K562 (cell line): ENCODE results near the gene GLCCI1. TPM values are rescaled to one million over a fixed set of nuclear protein-coding genes. Genes with fewer than 3 reads are reported as not detected.
A peak's percentile ranks its signal among the peaks of the same experiment; 100 is the strongest.

Source experiments
- ATAC-seq: fragments of 200-7000 bp; cut with Tn5 transposase; 3 replicates; pipeline ENCODE4 v1.9.1; 2020; ENCODE audit warnings: moderate library complexity
- BruUV-seq: library from RNA; stranded (reverse); fragments of 400-500 nt; replicated peaks from 2 replicates; lab custom pipeline; 2021; lab: Mats Ljungman, UMichigan
- CTCF ChIA-PET: fragments of 300-600 bp; formaldehyde crosslinking; extraction: SDS; loops from one replicate; lab custom pipeline; 2021; ENCODE audit warnings: low intra/inter-chr PET ratio; lab: Yijun Ruan, JAX
- POLR2A ChIA-PET: fragments of 300-600, 350-650 bp; sonication (Branson Sonifier 250); formaldehyde crosslinking; extraction: SDS; loops from one replicate; lab custom pipeline; 2021; ENCODE audit warnings: antibody characterized with exemption, inconsistent platforms; lab: Yijun Ruan, JAX
- DNase-seq, 4 experiments: peaks; one replicate each; pipeline versions ENCODE4 v3.0.0 to v3.0.0-alpha.2; 2011 to 2018; ENCODE audit warnings: low spot score in 3 of 4, mixed read lengths in 3 of 4; ENCODE audit errors: extremely low read depth in 1 of 4
- FAIRE-seq: peaks from 2 replicates; lab custom pipeline; 2011; peaks lifted over from hg19 to GRCh38; lab: Jason Lieb, UNC
- H2AFZ ChIP-seq: 2 replicates; pipeline ENCODE4 v1.6.0; 2011; ENCODE audit warnings: low read depth, low read length, control low read depth, inconsistent platforms
- H3K27ac ChIP-seq: fragments of 200-600 bp; 3 replicates; pipeline ENCODE4 v1.8.0; 2011; ENCODE audit warnings: low read depth, mild to moderate bottlenecking, control low read depth, inconsistent platforms, low read length, moderate library complexity, mixed read lengths; ENCODE audit errors: extremely low read depth
- H3K27me3 ChIP-seq, 2 experiments: fragments of 300-600 bp in 1 of 2; 2 replicates in 1 of 2; 3 replicates in 1 of 2; pipeline versions ENCODE4 v1.6.0 to v1.8.0; 2011; ENCODE audit warnings: inconsistent platforms in 2 of 2, low read length in 2 of 2, mild to moderate bottlenecking in 1 of 2, mixed read lengths in 1 of 2, moderate library complexity in 1 of 2; ENCODE audit not compliant: control insufficient read depth in 2 of 2, insufficient read depth in 2 of 2
- H3K36me3 ChIP-seq: fragments of 300-600 bp; 3 replicates; pipeline ENCODE4 v1.8.0; 2011; ENCODE audit warnings: mild to moderate bottlenecking, low read length, inconsistent platforms; ENCODE audit not compliant: control insufficient read depth, insufficient read depth
- H3K4me1 ChIP-seq, 2 experiments: fragments of 200-600 bp in 1 of 2; replicated peaks in 1 of 2; 2 replicates in 1 of 2; 3 replicates in 1 of 2; pipeline versions ENCODE4 v1.5.1 to v1.8.0; 2011; ENCODE audit warnings: inconsistent platforms in 2 of 2, low read length in 2 of 2, mild to moderate bottlenecking in 1 of 2, mixed read lengths in 1 of 2, moderate library complexity in 1 of 2; ENCODE audit not compliant: control insufficient read depth in 2 of 2, insufficient read depth in 2 of 2
- H3K4me2 ChIP-seq: 2 replicates; pipeline ENCODE4 v1.6.1; 2011; ENCODE audit warnings: low read length, control low read depth, inconsistent platforms, mixed read lengths; ENCODE audit not compliant: insufficient read depth
- H3K4me3 ChIP-seq: fragments of 200-600 bp; sonication (generic), shearing (Covaris generic); 2 replicates; pipeline ENCODE4 v1.5.1; 2016; ENCODE audit warnings: control low read depth, inconsistent platforms
- H3K79me2 ChIP-seq: fragments of 200-600 bp; 3 replicates; pipeline ENCODE4 v1.8.0; 2011; ENCODE audit warnings: low read length, inconsistent platforms; ENCODE audit not compliant: control insufficient read depth, insufficient read depth
- H3K9ac ChIP-seq, 2 experiments: 2 replicates each; pipeline versions ENCODE4 v1.6.0 to v1.6.1; 2011; ENCODE audit warnings: low read depth in 2 of 2, low read length in 2 of 2, control low read depth in 1 of 2, inconsistent platforms in 1 of 2, mild to moderate bottlenecking in 1 of 2, mixed read lengths in 1 of 2; ENCODE audit not compliant: insufficient read depth in 1 of 2
- H3K9me1 ChIP-seq: one replicate; pipeline ENCODE4 v1.6.0; 2011; ENCODE audit warnings: inconsistent platforms, mild to moderate bottlenecking, low read length, moderate library complexity; ENCODE audit not compliant: control insufficient read depth, insufficient read depth
- H3K9me3 ChIP-seq: replicated peaks from 2 replicates; pipeline ENCODE4 v1.5.1; 2011; ENCODE audit warnings: low read depth, low read length, inconsistent platforms; ENCODE audit not compliant: control insufficient read depth, insufficient read depth
- H4K20me1 ChIP-seq: replicated peaks from 2 replicates; pipeline ENCODE4 v1.6.1; 2011; ENCODE audit warnings: low read length, inconsistent platforms, mixed read lengths; ENCODE audit not compliant: control insufficient read depth, insufficient read depth
- FOXA1 ChIP-seq: fragments of 450-650 bp; IDR thresholded peaks from 2 replicates; pipeline ENCODE4 v1.6.1; 2016; ENCODE audit warnings: mild to moderate bottlenecking, borderline replicate concordance
- MED1 ChIP-seq: sonication (generic); formaldehyde crosslinking; IDR thresholded peaks from 2 replicates; pipeline ENCODE4 v1.8.1; 2023; ENCODE audit warnings: missing genetic modification reagents, borderline replicate concordance
- RBM22 ChIP-seq: fragments of 200-400 bp; formaldehyde crosslinking; IDR thresholded peaks from 2 replicates; pipeline ENCODE4 v1.6.1; 2018; ENCODE audit warnings: low read length, low read depth; ENCODE audit not compliant: poor library complexity, severe bottlenecking
- SREBF1 ChIP-seq: fragments of 150-350 bp; IDR thresholded peaks from 2 replicates; pipeline ENCODE4 v1.6.1; 2014; ENCODE audit warnings: antibody characterized with exemption, low read depth, low read length, borderline replicate concordance
- SRSF3 ChIP-seq: fragments of 200-400 bp; formaldehyde crosslinking; IDR thresholded peaks from 2 replicates; pipeline ENCODE4 v1.6.1; 2016; ENCODE audit warnings: mild to moderate bottlenecking, low read length, moderate library complexity; ENCODE audit not compliant: insufficient read depth
- ZNF143 ChIP-seq: sonication (generic); formaldehyde crosslinking; IDR thresholded peaks from 2 replicates; pipeline ENCODE4 v1.9.0; 2022; ENCODE audit warnings: mild to moderate bottlenecking, missing genetic modification reagents
- ZNF277 ChIP-seq: fragments of 250-450 bp; sonication (Bioruptor Pico); IDR thresholded peaks from 2 replicates; pipeline ENCODE4 v1.8.0; 2022; ENCODE audit warnings: inconsistent platforms, mild to moderate bottlenecking, moderate library complexity, borderline replicate concordance
- ZNF354B ChIP-seq: fragments of 250-450 bp; sonication (Bioruptor Pico); IDR thresholded peaks from 2 replicates; pipeline ENCODE4 v1.4.0; 2020
- ZNF507 ChIP-seq: conservative IDR thresholded peaks from 2 replicates; pipeline ENCODE4 v1.6.1; 2017; ENCODE audit warnings: missing genetic modification characterization, missing compliant biosample characterization
- WGBS: fragments of 100-300 bp; shearing (Covaris generic); methylation state at CpG from one replicate; pipeline ENCODE4 v1.1.6; 2016; ENCODE audit warnings: low coverage, mixed read lengths; ENCODE audit not compliant: insufficient coverage; ENCODE audit errors: missing lambda C conversion rate; 5-methylcytosine and 5-hydroxymethylcytosine counted together
- in situ Hi-C: fragments of 300-500 bp; cut with MboI; formaldehyde crosslinking; loops from 4 replicates; pipeline ENCODE4 v1.15.0; 2018; ENCODE audit warnings: inconsistent platforms, mixed read lengths
- intact Hi-C: fragments of 100-400 bp; cut with micrococcal nuclease; formaldehyde crosslinking; loops from 2 replicates; pipeline ENCODE4 v1.14.2; 2022
- polyA plus RNA-seq, 8 experiments: library from polyadenylated mRNA; depleted of rRNA in 4 of 8; stranded (reverse) in 5 of 8; unstranded in 3 of 8; fragments of >200 nt; fragmentation: Nextera tagmentation in 2 of 8; fragmentation: Illumina TruSeq in 1 of 8; extraction: Ambion mirVana in 2 of 8; extraction: Trizol in 1 of 8; gene quantifications; 2 replicates each; pipeline versions ENCODE4 v1.2.1 to v1.2.3, GENCODE V29; 2011 to 2014; ENCODE audit warnings: inconsistent platforms in 1 of 8, missing spikeins in 1 of 8
- total RNA-seq, 7 experiments: library from RNA; depleted of rRNA in 6 of 7; stranded (reverse); fragments of >200 nt in 6 of 7; fragmentation: Illumina TruSeq in 2 of 7; extraction: Trizol in 2 of 7; gene quantifications; 2 replicates each; pipeline versions ENCODE4 v1.2.1 to v1.2.3, GENCODE V29; 2011 to 2021; ENCODE audit warnings: low replicate concordance in 1 of 7

Gene GLCCI1
- total and polyA plus RNA-seq, 9 of the 15 experiments (the other 6 are each of a cell fraction or from before 2014, with no cell fraction given): 2.7 to 11.9 (median 7.2) TPM

GRCh38 chr7:7996568-7996967 lies 28.0 kb downstream of the GLCCI1 start (continued):
- TF ChIP-seq SRSF3 (no peak), MED1 (no peak), RBM22 (no peak), FOXA1 (no peak), SREBF1 (no peak)
- TF ChIP-seq, all 486 proteins: peak for 0

- in situ Hi-C loops (no loop called here), intact Hi-C loops (no loop called here)
- no peak overlapping the region for H3K4me2 ChIP-seq
- no peak overlapping the region for H3K9ac ChIP-seq
- H4K20me1 ChIP-seq: no peaks in the 10 kb centered on the region
- WGBS: 0% methylated on average over 1 of the region's 1 CpG
- no peaks in the 10 kb centered on the region for H3K4me1 ChIP-seq
- H3K27me3 ChIP-seq: no peaks in the 10 kb centered on the region
- peak; percentile 98 for TF ChIP-seq ZNF507 (tag)
- no peak for TF ChIP-seq ZNF277 (CRISPR knock-in tag)
- 0 out of 2 replicates have a peak, but pooled peaks have one; percentile 61 for TF ChIP-seq ZNF354B (CRISPR knock-in tag)
- no peak for TF ChIP-seq ZNF143
- ChIA-PET POLR2A (no interaction called here), CTCF (no interaction called here)
- ATAC-seq: no peak
- no peak overlapping the region for H3K4me3 ChIP-seq
- FAIRE-seq: no peak
- DNase-seq: no peak
- H3K27ac ChIP-seq: no peak overlapping the region
- no TSS peak for BruUV-seq
- H3K79me2 ChIP-seq: 0 out of 3 replicates have a peak, but pooled peaks cover 13% of the 10 kb centered on the region
- H3K9me3 ChIP-seq: no peaks in the 10 kb centered on the region
- no peaks in the 10 kb centered on the region for H3K9me1 ChIP-seq
- H2AFZ ChIP-seq: no peak overlapping the region
- H3K36me3 ChIP-seq: no peaks in the 10 kb centered on the region
These were observed 31.8 kb downstream of the GLCCI1 start for GRCh38 chr7:8000315-8000941.
